WTC11 (cell line): ENCODE data around the gene PHLDA2.

Experiments used
- CREM ChIP-seq: sonication (generic); formaldehyde crosslinking; IDR thresholded peaks from 2 replicates; pipeline ENCODE4 v1.8.1; 2022; ENCODE audit warnings: mild to moderate bottlenecking, missing genetic modification reagents, moderate library complexity
- GABPB1 ChIP-seq: sonication (generic); formaldehyde crosslinking; IDR thresholded peaks from 2 replicates; pipeline ENCODE4 v1.8.1; 2023; ENCODE audit warnings: mild to moderate bottlenecking, missing genetic modification reagents
- HMGA2 ChIP-seq: fragments of 250-450 bp; sonication (Bioruptor Pico); IDR thresholded peaks from 2 replicates; pipeline ENCODE4 v1.4.0; 2021; ENCODE audit warnings: mild to moderate bottlenecking, moderate library complexity
- JUN ChIP-seq: sonication (generic); formaldehyde crosslinking; IDR thresholded peaks from 2 replicates; pipeline ENCODE4 v1.8.0; 2023; ENCODE audit warnings: mild to moderate bottlenecking, missing genetic modification reagents
- KAT7 ChIP-seq: sonication (generic); formaldehyde crosslinking; IDR thresholded peaks from 2 replicates; pipeline ENCODE4 v1.8.1; 2023; ENCODE audit warnings: missing genetic modification reagents, mild to moderate bottlenecking, borderline replicate concordance
- ZNF232 ChIP-seq: sonication (generic); formaldehyde crosslinking; IDR thresholded peaks from 2 replicates; pipeline ENCODE4 v1.8.0; 2022; ENCODE audit warnings: mild to moderate bottlenecking, missing genetic modification reagents
- TF ChIP-seq, protein P1 (sequence below): fragments of 200-600 bp; IDR thresholded peaks from 2 replicates; pipeline ENCODE4 v1.8.0; 2022; ENCODE audit warnings: antibody characterized with exemption
- TF ChIP-seq, protein P2 (sequence below): sonication (generic); formaldehyde crosslinking; IDR thresholded peaks from 2 replicates; pipeline ENCODE4 v1.8.0; 2022; ENCODE audit warnings: mild to moderate bottlenecking, missing genetic modification reagents

DNA sequence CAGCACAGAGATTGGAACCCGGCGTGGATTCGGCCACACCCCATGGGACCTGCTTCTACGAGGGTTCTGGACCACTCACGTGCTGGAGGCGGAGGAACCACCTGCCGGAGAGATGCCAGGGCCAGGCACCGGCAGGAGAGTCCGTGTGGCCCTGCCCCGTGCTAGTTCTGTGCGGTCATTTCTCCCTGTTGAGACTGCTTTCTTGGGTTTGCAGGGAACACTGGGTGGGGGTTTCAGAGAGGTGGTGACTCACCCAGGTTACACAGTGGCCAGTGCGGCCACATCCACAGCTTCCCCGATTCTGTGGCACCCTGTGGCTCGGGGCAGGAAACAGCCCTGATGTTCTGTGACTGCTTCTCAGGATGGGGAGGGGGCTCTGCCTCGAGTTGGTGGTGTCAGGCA, 3.6 kb upstream of the PHLDA2 start:
- TF ChIP-seq, protein P1, sequence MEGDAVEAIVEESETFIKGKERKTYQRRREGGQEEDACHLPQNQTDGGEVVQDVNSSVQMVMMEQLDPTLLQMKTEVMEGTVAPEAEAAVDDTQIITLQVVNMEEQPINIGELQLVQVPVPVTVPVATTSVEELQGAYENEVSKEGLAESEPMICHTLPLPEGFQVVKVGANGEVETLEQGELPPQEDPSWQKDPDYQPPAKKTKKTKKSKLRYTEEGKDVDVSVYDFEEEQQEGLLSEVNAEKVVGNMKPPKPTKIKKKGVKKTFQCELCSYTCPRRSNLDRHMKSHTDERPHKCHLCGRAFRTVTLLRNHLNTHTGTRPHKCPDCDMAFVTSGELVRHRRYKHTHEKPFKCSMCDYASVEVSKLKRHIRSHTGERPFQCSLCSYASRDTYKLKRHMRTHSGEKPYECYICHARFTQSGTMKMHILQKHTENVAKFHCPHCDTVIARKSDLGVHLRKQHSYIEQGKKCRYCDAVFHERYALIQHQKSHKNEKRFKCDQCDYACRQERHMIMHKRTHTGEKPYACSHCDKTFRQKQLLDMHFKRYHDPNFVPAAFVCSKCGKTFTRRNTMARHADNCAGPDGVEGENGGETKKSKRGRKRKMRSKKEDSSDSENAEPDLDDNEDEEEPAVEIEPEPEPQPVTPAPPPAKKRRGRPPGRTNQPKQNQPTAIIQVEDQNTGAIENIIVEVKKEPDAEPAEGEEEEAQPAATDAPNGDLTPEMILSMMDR = no peak
- TF ChIP-seq JUN (CRISPR knock-in tag) (no peak), HMGA2 (CRISPR knock-in tag) (no peak), ZNF232 (CRISPR knock-in tag) (no peak), KAT7 (CRISPR knock-in tag) (no peak), GABPB1 (no peak), CREM (no peak)
- TF ChIP-seq, protein P2, sequence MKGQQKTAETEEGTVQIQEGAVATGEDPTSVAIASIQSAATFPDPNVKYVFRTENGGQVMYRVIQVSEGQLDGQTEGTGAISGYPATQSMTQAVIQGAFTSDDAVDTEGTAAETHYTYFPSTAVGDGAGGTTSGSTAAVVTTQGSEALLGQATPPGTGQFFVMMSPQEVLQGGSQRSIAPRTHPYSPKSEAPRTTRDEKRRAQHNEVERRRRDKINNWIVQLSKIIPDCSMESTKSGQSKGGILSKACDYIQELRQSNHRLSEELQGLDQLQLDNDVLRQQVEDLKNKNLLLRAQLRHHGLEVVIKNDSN = no peak
